CD4-positive, alpha-beta T cell treated with Interferon gamma for 1 hour (primary cell): ENCODE measurements around the gene EVPL.
A peak's percentile ranks its signal among the peaks of the same experiment; 100 is the strongest.

ENCODE experiments used
- DNase-seq: peaks from one replicate; pipeline ENCODE4 v3.0.0-alpha.2; 2020

Gene EVPL

DNA sequence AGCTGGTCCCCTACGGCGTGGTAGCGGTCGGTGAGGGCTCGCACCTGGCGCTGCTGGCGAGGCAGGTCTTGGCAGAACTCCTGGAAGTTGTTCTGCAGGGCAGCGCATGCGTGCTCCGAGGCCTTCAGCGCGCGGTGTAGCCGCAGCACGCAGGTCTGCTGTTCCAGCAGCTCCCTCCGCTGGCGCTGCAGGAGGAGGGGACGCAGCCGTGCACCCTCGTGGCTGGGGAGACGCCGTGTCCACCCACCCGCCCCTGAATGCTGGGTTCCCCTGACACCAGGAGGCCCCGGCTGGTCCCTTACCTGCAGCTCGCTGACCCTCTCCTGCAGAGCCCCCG is 12.2 kb downstream of the EVPL start:
- no peak for DNase-seq

- DNase-seq = peak; percentile 73
Measured at GRCh38 chr17:76014100-76014924, 12.8 kb downstream of the EVPL start.

- no peak for DNase-seq
Measured at GRCh38 chr17:76013377-76013932, 13.7 kb downstream of the EVPL start.

GRCh38 chr17:76011951-76012350 is 15.2 kb downstream of the EVPL start:
- DNase-seq = no peak

GRCh38 chr17:76009969-76010661 is 17.0 kb downstream of the EVPL start:
- DNase-seq = no peak

- DNase-seq = no peak
Measured at GRCh38 chr17:76009447-76009846, 17.7 kb downstream of the EVPL start.

- no peak for DNase-seq
Measured at GRCh38 chr17:76008630-76009425, 18.3 kb downstream of the EVPL start.

GRCh38 chr17:76008208-76008607 is 18.9 kb downstream of the EVPL start:
- DNase-seq = no peak

- DNase-seq = no peak
Measured at GRCh38 chr17:76007850-76008165, 19.3 kb downstream of the EVPL start.

GRCh38 chr17:76007131-76007849 is 19.8 kb downstream of the EVPL start:
- DNase-seq = no peak

DNA sequence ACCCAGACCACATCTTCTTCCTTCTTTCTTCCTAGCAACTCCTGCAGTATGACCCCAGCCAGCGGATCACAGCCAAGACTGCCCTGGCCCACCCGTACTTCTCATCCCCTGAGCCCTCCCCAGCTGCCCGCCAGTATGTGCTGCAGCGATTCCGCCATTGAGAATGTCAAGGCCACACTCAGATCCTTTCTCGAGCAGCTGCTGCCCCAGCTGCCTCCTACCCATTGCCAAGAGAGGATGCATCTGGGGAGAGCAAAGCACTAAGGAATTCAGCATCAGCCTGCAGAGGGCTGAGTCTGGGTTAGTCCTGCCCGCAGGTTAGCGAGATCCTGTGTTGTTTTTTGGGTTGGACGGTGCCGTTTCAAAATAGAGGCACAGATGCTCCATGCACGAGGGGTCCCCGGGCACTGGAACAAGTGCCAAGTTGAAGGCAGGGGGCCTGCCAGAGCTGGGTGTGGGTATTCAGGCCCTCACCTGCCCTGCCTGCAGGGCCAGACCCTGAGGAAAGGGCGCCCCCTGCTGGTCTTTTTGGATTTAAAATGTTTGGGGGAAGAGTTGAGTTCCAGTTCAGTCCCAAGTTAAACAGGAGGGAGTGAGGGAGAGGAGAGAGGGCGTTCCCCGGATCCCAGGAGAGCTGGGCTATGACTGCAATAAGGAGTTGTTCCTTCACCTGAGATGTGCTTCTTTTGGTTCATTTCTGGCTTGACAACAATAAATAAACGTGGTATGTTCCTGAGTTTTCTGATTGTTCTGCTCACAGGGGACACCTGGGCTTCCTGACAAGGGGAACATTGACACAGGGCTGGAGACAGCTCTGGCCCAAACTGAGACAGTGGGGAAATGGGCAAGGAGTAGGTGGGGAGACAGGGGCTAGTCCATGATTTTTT is 21.6 kb downstream of the EVPL start:
- DNase-seq = peak; percentile 62

DNA sequence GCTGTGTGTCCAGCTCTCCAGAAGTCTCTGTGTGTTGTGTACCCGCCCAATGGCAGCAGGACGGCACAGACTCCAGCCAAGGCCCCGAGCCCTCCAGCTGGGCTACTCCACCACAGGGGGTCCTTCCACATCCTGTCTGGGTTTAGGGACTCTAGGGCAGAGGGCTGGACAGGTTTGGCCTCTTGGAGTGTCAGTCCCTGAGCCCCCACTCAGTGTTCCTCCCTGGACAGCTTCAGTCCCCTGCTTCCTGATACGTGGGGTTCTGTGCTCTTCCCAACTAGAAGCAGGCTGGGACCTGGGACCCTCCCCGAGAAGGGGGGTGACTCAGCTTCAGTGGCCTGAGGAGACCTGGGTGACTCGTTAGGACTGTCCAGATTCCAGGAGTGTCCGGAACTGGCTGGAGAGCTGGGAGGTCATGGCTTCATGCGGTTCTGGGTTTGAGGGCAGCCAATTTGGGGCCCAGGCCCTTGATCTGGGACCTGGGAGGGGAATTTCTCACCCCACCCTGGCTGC is 22.3 kb downstream of the EVPL start:
- no peak for DNase-seq

GRCh38 chr17:76003915-76004314 is 23.2 kb downstream of the EVPL start:
- DNase-seq = no peak

- no peak for DNase-seq
Measured at GRCh38 chr17:76002100-76002499, 25.0 kb downstream of the EVPL start.

GRCh38 chr17:76000755-76001521 is 26.2 kb downstream of the EVPL start, which contains the start of gene CDK3:
TSS of gene CDK3 (plus strand) at chr17:76000855. CDS start at chr17:76001426, 571 bp downstream.
- DNase-seq = no peak

DNA sequence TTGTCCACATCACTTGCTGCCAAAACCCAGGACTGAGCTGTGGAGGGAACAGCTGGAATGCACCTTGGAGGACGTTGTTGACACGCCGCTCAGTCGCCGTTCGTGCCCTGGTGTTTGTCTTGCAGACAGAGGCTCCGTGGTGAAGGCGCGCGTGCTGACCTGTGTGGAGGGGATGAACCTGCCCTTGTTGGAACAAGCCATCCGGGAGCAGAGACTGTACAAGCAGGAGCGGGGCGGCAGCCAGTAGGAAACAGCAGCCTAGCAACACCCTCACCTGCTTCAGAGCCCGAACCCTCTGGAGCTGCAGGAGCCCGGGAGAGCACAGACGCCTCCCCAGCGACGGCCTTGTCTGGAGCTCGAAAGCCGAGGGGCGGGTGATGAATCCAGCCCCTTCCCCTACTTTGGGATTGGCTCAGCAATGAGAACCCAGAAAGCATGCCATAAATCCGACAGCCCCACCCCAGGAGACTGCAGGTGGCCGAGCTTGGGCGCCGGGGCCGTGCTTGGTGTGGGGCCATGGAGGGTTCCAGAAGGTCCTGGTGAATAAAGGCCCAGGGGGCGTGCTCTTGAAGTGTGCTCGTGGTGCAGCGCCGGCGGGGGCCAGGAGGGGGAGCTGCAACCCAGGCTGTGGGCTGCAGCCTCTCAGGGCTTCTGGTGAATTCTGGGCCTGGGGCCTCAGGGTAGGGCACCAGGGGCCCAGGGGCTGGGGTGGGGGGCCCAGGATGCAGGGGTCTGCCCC is 26.9 kb downstream of the EVPL start:
- peak; percentile 40 for DNase-seq

DNA sequence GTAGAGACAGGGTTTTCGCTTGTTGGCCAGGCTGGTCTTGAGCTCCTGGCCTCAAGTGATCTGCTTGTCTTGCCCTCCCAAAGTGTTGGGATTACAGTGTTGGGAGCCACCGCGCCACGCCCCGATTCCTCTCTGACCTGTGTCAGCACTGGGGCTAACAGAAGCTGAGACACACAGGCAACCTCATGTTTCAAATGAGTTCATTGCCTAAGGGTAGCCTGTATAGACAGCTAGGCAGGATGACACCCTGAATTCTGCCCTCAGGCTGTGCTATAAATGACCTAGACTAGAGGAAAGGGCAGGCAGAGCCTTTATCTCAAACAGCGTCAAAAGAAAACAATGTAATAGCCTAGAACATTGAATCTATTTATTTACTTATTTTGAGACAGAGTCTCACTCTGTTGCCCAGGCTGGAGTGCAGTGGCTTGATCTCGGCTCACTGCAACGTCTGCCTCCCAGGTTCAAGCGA is 28.7 kb downstream of the EVPL start:
- DNase-seq = no peak

DNA sequence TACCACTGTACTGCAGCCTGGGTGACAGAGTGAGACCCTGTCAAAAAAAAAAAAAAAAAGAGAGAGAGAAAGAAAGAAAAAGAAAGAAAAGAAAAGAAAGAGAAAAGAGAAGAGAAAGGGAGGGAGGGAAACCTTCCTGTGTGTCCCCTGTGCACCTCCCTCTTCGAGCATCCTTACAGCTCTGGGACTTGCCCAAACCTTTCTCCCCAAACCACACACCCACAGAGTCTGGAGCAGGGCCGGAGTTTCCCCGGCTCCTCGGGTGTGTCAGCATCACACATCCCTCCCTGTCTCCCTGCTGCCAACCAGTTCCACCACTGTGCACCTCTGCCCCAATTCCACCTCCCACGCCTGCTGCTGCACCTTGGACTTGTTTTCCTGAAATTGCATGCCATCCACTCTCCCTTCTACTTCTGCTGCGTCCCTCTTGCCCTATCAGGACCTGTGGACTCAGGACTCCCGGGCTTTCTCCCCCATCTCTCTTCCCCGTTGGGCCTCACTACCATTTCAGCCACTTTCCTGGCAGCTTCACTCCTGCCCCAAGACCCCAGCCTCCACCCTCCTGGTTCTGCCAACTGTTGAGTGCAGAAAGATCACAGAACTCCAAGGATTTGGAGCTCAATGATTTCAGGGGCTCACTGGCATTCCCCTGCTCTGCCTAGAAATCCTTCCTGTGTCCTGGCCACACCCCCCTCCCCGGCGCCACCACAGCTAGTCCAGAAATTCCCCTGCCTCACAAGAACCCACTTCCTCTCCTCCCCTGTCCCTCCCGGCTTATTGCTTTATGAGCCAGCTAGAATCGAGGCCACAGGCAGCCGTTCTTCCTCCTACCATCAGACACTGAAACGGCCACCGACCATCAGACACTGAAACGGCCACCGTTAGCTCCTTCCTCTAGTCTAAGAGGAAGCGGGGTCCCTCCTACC is 30.2 kb downstream of the EVPL start:
- DNase-seq = peak; percentile 54
